Activated CD8-positive, alpha-beta memory T cell treated with anti-CD3 and anti-CD28 coated beads, Interleukin-2, amount 10 ng/mL, durations not matched to agents 7 days and 5 days (primary cell): ENCODE results near the gene PHTF1. TPM values are rescaled to one million over a fixed set of nuclear protein-coding genes. Genes with fewer than 3 reads are reported as not detected.
A peak's percentile ranks its signal among the peaks of the same experiment; 100 is the strongest.

Experiments
- ATAC-seq: fragments of 150-1000 bp; cut with Tn5 transposase; one replicate; pipeline ENCODE4 v1.10.0; 2021; ENCODE audit warnings: moderate library complexity
- CTCF ChIA-PET: fragments of 350-600 bp; sonication (Branson Sonifier 250); formaldehyde crosslinking; loops from one replicate; lab custom pipeline; 2021; ENCODE audit warnings: antibody characterized with exemption; lab: Charles Lee
- DNase-seq: peaks from one replicate; pipeline ENCODE4 v3.0.0-alpha.2; 2020
- H3K27ac Mint-ChIP-seq: one replicate; pipeline ENCODE4 v1.8.0; 2021; ENCODE audit warnings: mild to moderate bottlenecking, mixed read lengths
- H3K27me3 Mint-ChIP-seq: one replicate; pipeline ENCODE4 v1.8.0; 2021; ENCODE audit warnings: mixed read lengths
- H3K36me3 Mint-ChIP-seq: one replicate; pipeline ENCODE4 v1.8.0; 2021; ENCODE audit warnings: mild to moderate bottlenecking, mixed read lengths
- H3K4me1 Mint-ChIP-seq: one replicate; pipeline ENCODE4 v1.8.0; 2021; ENCODE audit warnings: mixed read lengths
- H3K4me3 Mint-ChIP-seq: one replicate; pipeline ENCODE4 v1.8.0; 2021; ENCODE audit warnings: mild to moderate bottlenecking, moderate library complexity, mixed read lengths
- H3K9me3 Mint-ChIP-seq: one replicate; pipeline ENCODE4 v1.8.0; 2022; ENCODE audit warnings: low read depth, mixed read lengths
- total RNA-seq, 2 experiments: library from RNA; stranded (reverse); gene quantifications; one replicate each; pipeline ENCODE4 v1.2.3, GENCODE V29; 2021

Gene PHTF1
- total RNA-seq, 2 experiments from 2014 or later = 27.8 to 30.4 TPM

DNA sequence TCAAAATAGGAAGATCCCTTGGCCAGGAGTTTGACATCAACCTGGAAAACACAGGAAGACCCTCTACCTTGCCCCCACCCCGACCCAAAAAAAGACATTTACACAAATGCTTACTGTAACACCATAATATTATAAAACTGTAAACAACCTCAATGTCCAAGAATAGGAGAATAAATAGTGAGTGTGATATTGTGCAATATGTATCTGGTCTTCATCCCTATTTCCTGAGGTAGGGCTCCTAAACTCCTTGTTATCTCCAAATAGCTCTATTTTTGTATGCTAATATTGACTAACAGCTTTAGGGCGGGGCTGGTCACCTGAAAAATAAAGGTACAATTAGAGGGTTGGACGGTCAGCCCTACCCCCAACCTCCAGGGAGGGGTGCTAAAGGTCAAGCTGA, 29.5 kb upstream of the PHTF1 start:
- Mint-ChIP-seq H3K36me3 (peaks cover 48% of the 10 kb centered on the region), H3K4me1 (peaks cover 40% of the 10 kb centered on the region), H3K27me3 (no peaks in the 10 kb centered on the region), H3K4me3 (no peak overlapping the region), H3K27ac (no peak overlapping the region), H3K9me3 (no peaks in the 10 kb centered on the region)
- ATAC-seq (no peak), DNase-seq (no peak)
- CTCF ChIA-PET = interaction anchor here (1.0 to 1.4 kb wide), 2 partner anchors 16 to 716 kb away, joined by 3 read pairs; partner anchors contain the start of gene LRIG2

DNA sequence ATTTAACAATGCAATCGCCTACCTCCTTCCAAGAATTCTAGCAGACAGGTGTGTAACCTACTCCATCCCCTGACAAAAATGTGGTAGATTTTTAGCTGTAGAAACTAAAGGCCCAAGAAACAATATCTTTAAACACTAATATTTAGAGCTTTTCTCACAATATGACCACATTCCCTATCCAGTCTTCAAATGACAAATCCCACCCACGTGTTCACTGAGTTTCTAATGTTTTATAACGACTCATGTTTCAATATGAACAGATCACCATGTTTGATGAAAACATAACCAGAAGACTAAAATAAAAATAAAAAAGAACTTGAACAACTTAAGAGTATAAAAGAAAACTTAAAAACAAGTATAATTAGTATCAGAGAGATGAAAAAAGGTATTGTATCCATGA, 28.4 kb upstream of the PHTF1 start:
- no peaks in the 10 kb centered on the region for H3K27me3 Mint-ChIP-seq
- no peaks in the 10 kb centered on the region for H3K9me3 Mint-ChIP-seq
- peaks cover 45% of the 10 kb centered on the region for H3K36me3 Mint-ChIP-seq
- ATAC-seq (no peak), DNase-seq (no peak)
- no peak overlapping the region for H3K4me3 Mint-ChIP-seq
- CTCF ChIA-PET = interaction anchor here (0.9 to 1.8 kb wide), 3 partner anchors 9 to 715 kb away, joined by 3 to 4 read pairs (median 3); partner anchors contain the start of gene LRIG2
- H3K4me1 Mint-ChIP-seq = peaks cover 34% of the 10 kb centered on the region
- no peak overlapping the region for H3K27ac Mint-ChIP-seq

DNA sequence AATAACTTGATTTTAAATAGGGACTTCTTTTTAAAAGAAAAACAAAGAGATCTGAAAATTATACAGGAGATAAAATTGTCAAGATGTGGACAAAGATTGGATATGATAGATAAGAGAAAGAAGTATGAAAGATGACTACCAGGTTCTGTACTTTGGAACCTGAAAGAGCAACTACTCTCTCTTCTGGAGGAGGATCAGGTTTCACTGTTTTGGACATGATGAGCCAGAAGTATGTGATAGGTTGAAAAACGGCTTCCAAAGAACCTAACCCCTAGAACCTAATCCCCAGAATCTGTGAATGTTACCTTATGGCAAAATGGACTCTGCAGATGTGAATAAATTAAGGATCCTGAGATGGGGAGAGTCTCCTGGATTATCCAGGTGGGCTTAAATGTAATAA, 26.8 kb upstream of the PHTF1 start:
- no peaks in the 10 kb centered on the region for H3K9me3 Mint-ChIP-seq
- ATAC-seq (no peak), DNase-seq (no peak)
- H3K27me3 Mint-ChIP-seq = no peaks in the 10 kb centered on the region
- H3K27ac Mint-ChIP-seq = no peak overlapping the region
- CTCF ChIA-PET = interaction anchor here (0.8 to 1.8 kb wide), 4 partner anchors 11 to 31 kb away, joined by 3 to 5 read pairs (median 4); no protein-coding TSS in a partner anchor
- H3K4me3 Mint-ChIP-seq = no peak overlapping the region
- peaks cover 27% of the 10 kb centered on the region for H3K4me1 Mint-ChIP-seq
- H3K36me3 Mint-ChIP-seq = peaks cover 40% of the 10 kb centered on the region

DNA sequence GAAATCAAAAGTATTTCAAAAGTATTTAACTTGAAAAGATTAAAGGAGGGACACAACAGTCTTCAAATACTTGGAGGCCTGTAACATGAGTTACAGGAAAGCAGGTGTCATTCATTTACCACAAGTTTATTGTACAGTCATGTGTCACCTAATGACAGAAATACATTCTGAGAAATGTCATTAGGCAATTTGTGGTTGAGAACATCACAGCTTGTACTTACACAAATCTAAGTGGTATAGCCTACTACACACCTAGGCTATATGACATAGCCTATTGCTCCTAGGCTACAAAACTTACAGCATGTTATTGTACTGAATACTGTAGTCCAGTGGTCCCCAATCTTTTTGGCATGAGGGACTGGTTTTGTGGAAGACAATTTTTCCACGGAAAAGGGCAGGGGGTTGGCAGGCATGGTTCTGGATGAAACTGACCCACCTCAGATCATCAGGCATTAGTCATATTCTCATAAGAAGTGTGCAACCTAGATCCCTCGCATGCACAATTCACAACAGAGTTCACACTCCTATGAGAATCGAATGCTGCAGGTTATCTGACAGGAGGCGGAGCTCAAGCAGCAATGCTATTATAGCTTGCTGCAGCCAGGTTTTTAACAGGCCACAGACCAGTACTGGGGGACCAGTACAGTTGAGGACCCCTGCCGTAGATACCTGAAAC, 25.0 kb upstream of the PHTF1 start:
- H3K4me1 Mint-ChIP-seq = peaks cover 30% of the 10 kb centered on the region
- ATAC-seq = peak; percentile 37
- CTCF ChIA-PET = interaction anchor here (0.8 to 1.7 kb wide), 8 partner anchors 9 to 86 kb away, joined by 3 to 11 read pairs (median 3); partner anchors contain the start of gene PHTF1
- DNase-seq = peak; percentile 48
- peaks cover 30% of the 10 kb centered on the region for H3K36me3 Mint-ChIP-seq
- H3K4me3 Mint-ChIP-seq = peak overlapping the region; percentile 55
- H3K27ac Mint-ChIP-seq = peak overlapping the region; percentile 98
- no peaks in the 10 kb centered on the region for H3K9me3 Mint-ChIP-seq
- no peaks in the 10 kb centered on the region for H3K27me3 Mint-ChIP-seq

DNA sequence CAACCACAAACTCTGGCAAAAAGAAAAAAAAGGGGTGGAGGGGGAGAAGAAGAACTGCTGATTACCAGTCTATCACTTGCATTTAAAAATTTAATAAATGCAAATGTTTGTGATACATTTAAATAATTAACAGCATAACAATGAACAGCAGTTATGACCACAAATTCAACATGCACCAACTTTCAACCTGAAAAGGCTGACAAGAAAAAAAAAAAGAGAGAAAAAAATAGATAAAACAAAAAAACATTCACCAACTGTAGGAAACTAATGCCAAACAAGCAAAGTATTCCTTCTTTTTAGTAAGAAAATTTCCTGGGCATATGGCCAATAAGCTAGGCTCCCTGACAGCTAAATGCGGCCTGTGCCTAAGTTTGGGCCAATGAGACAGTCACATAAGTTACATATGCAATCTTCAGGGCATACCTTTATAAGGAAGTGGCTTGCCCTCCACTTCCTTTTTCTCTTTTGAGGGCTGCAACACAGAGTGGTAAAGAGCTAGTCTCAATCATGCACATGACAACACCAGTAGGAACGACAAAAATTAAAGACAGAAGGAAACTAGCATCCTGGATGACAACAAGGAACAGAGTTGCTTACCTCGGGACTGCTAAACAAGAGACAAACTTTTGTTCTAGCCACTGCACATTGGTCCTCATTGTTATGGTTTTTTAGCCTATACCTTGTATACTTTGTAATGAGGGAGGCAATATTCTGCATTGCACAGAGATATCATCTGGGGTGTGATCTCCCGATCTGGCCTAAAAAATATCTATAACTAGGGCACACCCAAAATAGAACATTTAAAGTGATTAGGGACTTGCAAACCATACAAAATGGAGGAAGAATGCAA, 24.2 kb upstream of the PHTF1 start:
- Mint-ChIP-seq H3K4me1 (peaks cover 35% of the 10 kb centered on the region), H3K27ac (peak overlapping the region; percentile 98)

DNA sequence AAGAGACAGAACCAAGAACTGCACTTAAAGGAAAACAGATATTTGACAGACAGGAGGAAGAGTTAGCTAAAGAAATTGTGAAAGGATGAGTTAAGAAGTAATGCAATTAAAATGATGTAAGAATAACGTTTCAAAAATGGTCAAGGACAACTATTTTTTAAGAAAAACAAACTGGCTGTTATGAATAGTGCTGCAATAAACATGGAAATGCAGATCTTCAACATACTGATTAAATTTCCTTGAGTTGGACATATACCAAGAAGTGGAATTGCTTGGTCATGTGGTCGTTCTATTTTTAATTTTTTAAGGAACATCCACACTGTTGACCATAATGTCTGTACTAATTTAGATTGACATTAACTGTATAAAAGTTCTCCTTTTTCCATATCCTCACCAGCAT, 23.1 kb upstream of the PHTF1 start:
- Mint-ChIP-seq H3K9me3 (peaks cover 4% of the 10 kb centered on the region), H3K4me1 (peaks cover 30% of the 10 kb centered on the region), H3K27me3 (no peaks in the 10 kb centered on the region), H3K27ac (peak overlapping the region; percentile 98), H3K4me3 (no peak overlapping the region), H3K36me3 (peaks cover 29% of the 10 kb centered on the region)
- DNase-seq = no peak
- CTCF ChIA-PET = interaction anchor here (1.0 to 1.2 kb wide), 2 partner anchors 29 to 90 kb away, joined by 3 read pairs; no protein-coding TSS in a partner anchor
- ATAC-seq = no peak

More for the DNA sequence above, 24.2 kb upstream of the PHTF1 start:
- Mint-ChIP-seq H3K27me3 (no peaks in the 10 kb centered on the region), H3K36me3 (peaks cover 30% of the 10 kb centered on the region), H3K4me3 (peak overlapping the region; percentile 55), H3K9me3 (peaks cover 3% of the 10 kb centered on the region)
- CTCF ChIA-PET = interaction anchor here (0.8 to 1.6 kb wide), 6 partner anchors 9 to 87 kb away, joined by 3 to 11 read pairs (median 3); partner anchors contain the start of gene PHTF1
- ATAC-seq (peak; percentile 96), DNase-seq (peak; percentile 78)

DNA sequence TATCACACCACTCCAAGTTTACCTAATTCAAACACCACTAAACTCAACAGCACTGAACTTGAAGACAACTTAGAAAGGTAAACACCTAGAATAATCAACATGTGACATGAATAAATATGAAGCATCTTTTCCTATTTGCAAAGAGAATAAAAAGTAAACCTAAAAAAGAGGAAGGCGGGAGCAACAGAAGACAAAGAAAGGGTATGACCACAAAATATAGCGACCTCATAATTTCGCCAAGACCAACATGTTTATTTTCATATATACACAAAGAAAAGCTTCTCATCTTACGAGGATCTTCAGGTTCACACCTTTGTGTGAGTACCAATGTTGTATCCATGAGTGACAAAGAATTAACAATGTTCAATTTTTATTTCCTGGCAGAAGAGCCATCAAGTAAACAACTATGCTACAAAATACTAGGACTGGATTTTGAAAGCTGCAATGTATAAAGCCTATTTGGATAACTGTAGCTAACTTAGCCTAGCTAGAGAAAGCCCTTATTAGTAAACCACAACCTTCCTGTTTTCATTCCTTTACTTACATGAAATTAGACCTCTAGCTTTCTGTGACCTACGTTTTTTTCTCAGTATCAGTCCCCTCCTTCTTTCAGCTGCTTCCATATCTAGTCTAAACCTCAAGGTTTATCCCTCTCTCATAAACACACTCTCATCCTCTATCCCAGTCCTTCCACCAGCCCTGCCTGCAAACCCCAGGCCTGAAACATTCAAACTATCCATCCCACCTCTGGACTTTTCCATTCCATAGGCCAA, 21.3 kb upstream of the PHTF1 start:
- CTCF ChIA-PET = interaction anchor here (0.8 to 2.0 kb wide), 2 partner anchors 22 to 52 kb away, joined by 3 to 10 read pairs; partner anchors contain the start of gene PHTF1
- no peak overlapping the region for H3K4me3 Mint-ChIP-seq
- peaks cover 4% of the 10 kb centered on the region for H3K9me3 Mint-ChIP-seq
- H3K36me3 Mint-ChIP-seq = peaks cover 28% of the 10 kb centered on the region
- no peaks in the 10 kb centered on the region for H3K27me3 Mint-ChIP-seq
- peaks cover 20% of the 10 kb centered on the region for H3K4me1 Mint-ChIP-seq
- no peak overlapping the region for H3K27ac Mint-ChIP-seq
- no peak for DNase-seq
- peak; percentile 20 for ATAC-seq

DNA sequence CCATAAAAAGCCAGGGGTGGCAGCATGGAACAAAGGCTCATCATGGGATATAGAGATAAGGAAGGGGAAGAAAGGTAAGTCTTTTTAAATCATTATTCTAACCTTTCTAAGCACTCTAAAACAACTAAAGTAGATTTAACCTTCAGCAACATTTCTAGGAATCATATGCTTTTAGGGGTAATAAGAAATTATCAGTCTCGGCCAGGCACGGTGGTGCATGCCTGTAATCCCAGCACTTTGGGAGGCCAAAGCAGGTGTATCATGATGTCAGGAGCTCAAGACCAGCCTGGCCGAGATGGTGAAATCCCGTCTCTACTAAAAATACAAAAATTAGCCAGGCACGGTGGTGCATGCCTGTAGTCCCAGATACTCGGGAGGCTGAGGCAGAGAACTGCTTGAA, 20.3 kb upstream of the PHTF1 start:
- H3K9me3 Mint-ChIP-seq = peaks cover 4% of the 10 kb centered on the region
- no peaks in the 10 kb centered on the region for H3K27me3 Mint-ChIP-seq
- ATAC-seq (no peak), DNase-seq (no peak)
- CTCF ChIA-PET = no interaction called here
- H3K4me3 Mint-ChIP-seq = no peak overlapping the region
- H3K4me1 Mint-ChIP-seq = peaks cover 15% of the 10 kb centered on the region
- H3K36me3 Mint-ChIP-seq = peaks cover 29% of the 10 kb centered on the region
- no peak overlapping the region for H3K27ac Mint-ChIP-seq

DNA sequence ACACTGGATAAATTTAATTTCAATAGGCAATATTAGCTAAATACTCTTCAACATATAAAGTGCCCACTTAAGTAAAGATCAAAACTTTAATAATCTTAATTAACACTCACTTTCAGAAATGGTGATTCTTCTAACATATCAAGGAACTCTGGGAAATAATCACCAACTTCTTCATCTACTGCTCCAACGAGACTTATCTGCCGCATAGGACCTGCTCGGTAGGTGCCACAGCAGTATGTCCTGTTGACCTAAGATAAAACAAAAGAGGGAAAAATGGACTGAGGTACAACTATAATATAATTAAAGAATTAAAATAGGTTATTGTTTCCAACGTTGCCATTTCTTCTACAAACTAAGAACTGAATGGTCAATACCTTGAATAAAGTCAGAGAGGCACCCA, 18.3 kb upstream of the PHTF1 start:
- DNase-seq (no peak), ATAC-seq (no peak)
- H3K36me3 Mint-ChIP-seq = peaks cover 28% of the 10 kb centered on the region
- H3K4me3 Mint-ChIP-seq = no peak overlapping the region
- H3K27me3 Mint-ChIP-seq = no peaks in the 10 kb centered on the region
- H3K9me3 Mint-ChIP-seq = peaks cover 4% of the 10 kb centered on the region
- H3K27ac Mint-ChIP-seq = no peak overlapping the region
- H3K4me1 Mint-ChIP-seq = peaks cover 15% of the 10 kb centered on the region
- CTCF ChIA-PET = interaction anchor here (1.4 kb wide), 1 partner anchor 18 kb away, joined by 3 read pairs; the partner anchor contains the start of gene PHTF1

DNA sequence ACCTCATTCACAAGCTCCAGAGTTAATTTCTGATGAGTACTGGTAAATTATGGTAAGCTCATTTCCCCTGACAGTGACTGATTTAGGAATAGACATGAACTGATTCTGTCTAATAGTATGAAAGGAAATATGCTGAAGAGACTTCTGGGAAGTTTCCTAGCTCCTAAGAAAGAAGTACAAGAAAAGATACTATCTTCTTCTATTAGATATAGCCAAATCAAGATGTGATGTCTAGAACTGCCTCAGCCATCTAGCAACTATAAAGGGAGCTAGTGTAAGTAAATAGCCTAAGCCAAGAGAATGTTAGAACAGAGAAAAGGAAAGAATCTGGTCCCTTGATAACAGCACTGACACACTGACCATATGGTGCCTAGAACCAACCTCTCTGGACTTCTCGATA, 10.7 kb upstream of the PHTF1 start:
- CTCF ChIA-PET = interaction anchor here (0.6 kb wide), 1 partner anchor 12 kb away, joined by 3 read pairs; no protein-coding TSS in a partner anchor
- H3K4me3 Mint-ChIP-seq = no peak overlapping the region

DNA sequence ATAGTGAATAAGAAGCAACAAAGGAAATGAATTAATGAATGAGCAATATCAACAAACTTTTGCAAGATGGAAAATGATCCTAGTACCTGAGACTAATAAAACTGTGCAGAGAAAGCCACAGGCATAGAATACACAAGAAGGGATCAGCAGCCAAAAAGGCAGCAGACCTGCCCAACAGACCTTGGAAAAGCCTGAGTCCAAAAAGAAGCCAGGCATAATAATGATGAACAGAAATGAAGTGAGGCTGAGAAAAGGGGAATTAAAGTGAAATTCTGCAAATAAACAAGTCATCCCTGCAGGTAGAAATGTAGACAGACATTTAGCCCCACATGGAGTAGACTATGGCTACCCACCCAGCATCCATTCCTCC, 10.3 kb upstream of the PHTF1 start:
- no peak overlapping the region for H3K4me3 Mint-ChIP-seq
- CTCF ChIA-PET = no interaction called here
- peaks cover 52% of the 10 kb centered on the region for H3K36me3 Mint-ChIP-seq
- ATAC-seq (no peak), DNase-seq (no peak)
- H3K9me3 Mint-ChIP-seq = no peaks in the 10 kb centered on the region
- no peak overlapping the region for H3K27ac Mint-ChIP-seq
- no peaks in the 10 kb centered on the region for H3K27me3 Mint-ChIP-seq
- H3K4me1 Mint-ChIP-seq = peaks cover 47% of the 10 kb centered on the region

More for the DNA sequence above, 10.7 kb upstream of the PHTF1 start:
- H3K9me3 Mint-ChIP-seq = no peaks in the 10 kb centered on the region
- DNase-seq (no peak), ATAC-seq (no peak)
- no peaks in the 10 kb centered on the region for H3K27me3 Mint-ChIP-seq
- no peak overlapping the region for H3K27ac Mint-ChIP-seq
- H3K36me3 Mint-ChIP-seq = peaks cover 48% of the 10 kb centered on the region
- peaks cover 45% of the 10 kb centered on the region for H3K4me1 Mint-ChIP-seq

DNA sequence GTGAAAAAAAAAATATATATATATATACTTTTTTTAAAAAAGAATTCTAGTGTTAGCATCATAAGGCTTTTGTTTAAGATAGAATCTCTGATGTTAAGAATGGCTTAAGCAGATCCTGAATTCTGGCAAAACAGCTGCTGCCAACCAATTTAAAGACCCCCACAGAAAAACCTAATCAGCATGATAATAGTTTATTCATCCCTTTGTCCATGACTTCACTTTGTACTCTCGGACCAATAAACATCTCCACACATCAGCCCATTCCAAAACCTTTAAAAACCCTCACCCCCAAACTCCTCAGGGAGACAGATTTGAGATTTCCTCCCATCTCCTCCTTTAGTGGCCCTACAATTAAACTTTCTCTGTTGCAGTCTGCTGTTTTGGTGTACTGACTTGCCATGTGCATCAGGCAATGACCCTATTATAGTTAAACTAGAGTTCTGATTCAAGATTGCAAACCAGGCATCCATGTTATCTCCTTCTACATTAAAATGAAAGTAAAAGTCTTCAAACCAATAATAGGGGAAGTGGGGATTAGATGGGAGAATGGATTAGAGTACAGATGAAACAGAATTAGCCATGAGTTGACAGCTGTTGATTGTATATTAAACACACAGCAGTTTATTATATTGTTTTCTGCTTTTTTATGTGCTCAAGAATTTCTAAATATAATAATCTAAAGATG, 9.8 kb upstream of the PHTF1 start:
- Mint-ChIP-seq H3K36me3 (peaks cover 55% of the 10 kb centered on the region), H3K27ac (no peak overlapping the region), H3K4me1 (peaks cover 47% of the 10 kb centered on the region), H3K27me3 (no peaks in the 10 kb centered on the region), H3K9me3 (no peaks in the 10 kb centered on the region), H3K4me3 (peak overlapping the region; percentile 10)
- DNase-seq (no peak), ATAC-seq (no peak)
- CTCF ChIA-PET = interaction anchor here (1.0 kb wide), 1 partner anchor 15 kb away, joined by 3 read pairs; no protein-coding TSS in a partner anchor
